CD1c-positive myeloid dendritic cell (primary cell): ENCODE results near the gene AASDH.

Experiments used
- DNase-seq: peaks from one replicate; pipeline ENCODE4 v3.0.0-alpha.2; 2016; ENCODE audit errors: extremely low spot score

AASDH gene

GRCh38 chr4:56315543-56315942, 71.7 kb downstream of the AASDH start:
- no peak for DNase-seq

- DNase-seq = no peak
These were observed 72.2 kb downstream of the AASDH start for GRCh38 chr4:56315041-56315440.

GRCh38 chr4:56314207-56314915, 72.9 kb downstream of the AASDH start:
- no peak for DNase-seq

- no peak for DNase-seq
These were observed 74.2 kb downstream of the AASDH start for GRCh38 chr4:56313132-56313531.

GRCh38 chr4:56311299-56311975, 75.9 kb downstream of the AASDH start:
- no peak for DNase-seq

GRCh38 chr4:56310401-56311125, 76.7 kb downstream of the AASDH start:
- DNase-seq = no peak

GRCh38 chr4:56308384-56308783, 78.9 kb downstream of the AASDH start:
- DNase-seq = no peak

GRCh38 chr4:56307423-56307822, 79.9 kb downstream of the AASDH start:
- DNase-seq = no peak

GRCh38 chr4:56305390-56305789, 81.9 kb downstream of the AASDH start:
- no peak for DNase-seq

- no peak for DNase-seq
These were observed 83.4 kb downstream of the AASDH start for GRCh38 chr4:56303921-56304320.

- DNase-seq = no peak
These were observed 84.5 kb downstream of the AASDH start for GRCh38 chr4:56302760-56303159.

- no peak for DNase-seq
These were observed 85.2 kb downstream of the AASDH start for GRCh38 chr4:56301997-56302496.

GRCh38 chr4:56301181-56301996, 85.9 kb downstream of the AASDH start:
- DNase-seq = peak; percentile 63

- no peak for DNase-seq
These were observed 89.1 kb downstream of the AASDH start for GRCh38 chr4:56298236-56298635.

- no peak for DNase-seq
These were observed 89.5 kb downstream of the AASDH start for GRCh38 chr4:56297776-56298175.

GRCh38 chr4:56296526-56296925, 90.8 kb downstream of the AASDH start:
- DNase-seq = no peak

- DNase-seq = no peak
These were observed 94.2 kb downstream of the AASDH start for GRCh38 chr4:56293121-56293520.

- DNase-seq = no peak
These were observed 97.4 kb downstream of the AASDH start for GRCh38 chr4:56289934-56290333.

GRCh38 chr4:56288663-56289062, 98.6 kb downstream of the AASDH start:
- DNase-seq = no peak
